Astrocyte (in vitro differentiated cells and primary cell): ENCODE data around the gene HEATR9. TPM values are rescaled to one million over a fixed set of nuclear protein-coding genes. Genes with fewer than 3 reads are reported as not detected.

ENCODE experiments used
- DNase-seq: peaks from one replicate; pipeline ENCODE4 v3.0.0-alpha.2; 2010; ENCODE audit warnings: low read depth
- FAIRE-seq: peaks from 2 replicates; lab custom pipeline; 2011; peaks lifted over from hg19 to GRCh38; lab: Jason Lieb, UNC
- H2AFZ ChIP-seq: 2 replicates; pipeline ENCODE4 v1.6.0; 2012; ENCODE audit warnings: low read depth, low read length, inconsistent platforms
- H3K27ac ChIP-seq: 2 replicates; pipeline ENCODE4 v1.5.1; 2011; ENCODE audit warnings: low read depth, low read length, inconsistent platforms
- H3K27me3 ChIP-seq: 2 replicates; pipeline ENCODE4 v1.6.0; 2011; ENCODE audit warnings: low read length, inconsistent platforms; ENCODE audit not compliant: insufficient read depth
- H3K36me3 ChIP-seq: 2 replicates; pipeline ENCODE4 v1.5.1; 2011; ENCODE audit warnings: low read length, inconsistent platforms; ENCODE audit not compliant: insufficient read depth
- H3K4me1 ChIP-seq: 2 replicates; pipeline ENCODE4 v1.5.1; 2011; ENCODE audit warnings: low read length, inconsistent platforms; ENCODE audit not compliant: insufficient read depth
- H3K4me2 ChIP-seq: 2 replicates; pipeline ENCODE4 v1.6.0; 2012; ENCODE audit warnings: low read length, inconsistent platforms
- H3K4me3 ChIP-seq: 2 replicates; pipeline ENCODE4 v1.5.1; 2011; ENCODE audit warnings: low read depth, mild to moderate bottlenecking, low read length, inconsistent platforms; ENCODE audit not compliant: insufficient read depth
- H3K79me2 ChIP-seq: 2 replicates; pipeline ENCODE4 v1.6.0; 2012; ENCODE audit warnings: mild to moderate bottlenecking, low read length, inconsistent platforms; ENCODE audit not compliant: insufficient read depth
- H3K9ac ChIP-seq: 2 replicates; pipeline ENCODE4 v1.6.0; 2012; ENCODE audit warnings: mild to moderate bottlenecking, low read length, inconsistent platforms
- H3K9me3 ChIP-seq: 2 replicates; pipeline ENCODE4 v1.5.1; 2012; ENCODE audit warnings: low read depth, mild to moderate bottlenecking, low read length, inconsistent platforms; ENCODE audit not compliant: insufficient read depth
- H4K20me1 ChIP-seq: 2 replicates; pipeline ENCODE4 v1.6.0; 2012; ENCODE audit warnings: low read length, inconsistent platforms; ENCODE audit not compliant: insufficient read depth
- H3K27ac Mint-ChIP-seq: one replicate; pipeline ENCODE4 v1.8.0; 2021; ENCODE audit warnings: mild to moderate bottlenecking, mixed read lengths; ENCODE audit not compliant: unreplicated experiment
- H3K27me3 Mint-ChIP-seq: one replicate; pipeline ENCODE4 v1.8.0; 2021; ENCODE audit warnings: low read depth, mixed read lengths; ENCODE audit not compliant: unreplicated experiment
- H3K36me3 Mint-ChIP-seq: one replicate; pipeline ENCODE4 v1.8.0; 2021; ENCODE audit warnings: low read depth, mixed read lengths; ENCODE audit not compliant: unreplicated experiment
- H3K4me1 Mint-ChIP-seq: one replicate; pipeline ENCODE4 v1.8.0; 2021; ENCODE audit warnings: low read depth, mixed read lengths; ENCODE audit not compliant: unreplicated experiment
- H3K4me3 Mint-ChIP-seq: one replicate; pipeline ENCODE4 v1.8.0; 2021; ENCODE audit warnings: mild to moderate bottlenecking, moderate library complexity, mixed read lengths; ENCODE audit not compliant: unreplicated experiment
- H3K9me3 Mint-ChIP-seq: one replicate; pipeline ENCODE4 v1.8.0; 2021; ENCODE audit warnings: mild to moderate bottlenecking, mixed read lengths; ENCODE audit not compliant: unreplicated experiment
- CTCF ChIP-seq: IDR thresholded peaks from 2 replicates; pipeline ENCODE4 v1.5.1; 2011; ENCODE audit warnings: low read depth, mild to moderate bottlenecking, inconsistent platforms, low read length, moderate library complexity; ENCODE audit not compliant: insufficient read depth
- EZH2 ChIP-seq: IDR thresholded peaks from 2 replicates; pipeline ENCODE4 v1.6.1; 2012; ENCODE audit warnings: mild to moderate bottlenecking, low read length, inconsistent platforms; ENCODE audit not compliant: insufficient read depth
- total RNA-seq: library from RNA; stranded (reverse); gene quantifications from 2 replicates; pipeline ENCODE4 v1.2.1, GENCODE V29; 2021

Gene HEATR9
- total RNA-seq, 1 donor from 2014 or later: not detected

- H3K36me3 Mint-ChIP-seq: no peaks in the 10 kb centered on the region
- Histone ChIP-seq H3K36me3 (no peaks in the 10 kb centered on the region), H2AFZ (no peak within 1 kb of the TSS), H3K27me3 (no peaks in the 10 kb centered on the region), H3K4me2 (no peak within 1 kb of the TSS), H3K4me3 (no peak within 1 kb of the TSS), H3K9ac (no peak within 1 kb of the TSS), H3K4me1 (no peaks in the 10 kb centered on the region), H3K27ac (no peak within 1 kb of the TSS), H3K9me3 (no peaks in the 10 kb centered on the region), H4K20me1 (no peaks in the 10 kb centered on the region), H3K79me2 (no peaks in the 10 kb centered on the region)
- H3K27me3 Mint-ChIP-seq: no peaks in the 10 kb centered on the region
- H3K4me3 Mint-ChIP-seq: no peak within 1 kb of the TSS
- peaks cover 12% of the 10 kb centered on the region for H3K4me1 Mint-ChIP-seq
- FAIRE-seq: no peak
- no peaks in the 10 kb centered on the region for H3K9me3 Mint-ChIP-seq
- TF ChIP-seq EZH2: no peak
- TF ChIP-seq CTCF: no peak
- H3K27ac Mint-ChIP-seq: no peak within 1 kb of the TSS
- DNase-seq: no peak
Measured at GRCh38 chr17:35879773-35880654, 11.3 kb upstream of the HEATR9 start, which contains the start of gene CCL5. Gene CCL5, minus strand, starts transcription at chr17:35880360.

- DNase-seq (no peak), FAIRE-seq (no peak)
- TF ChIP-seq EZH2 (no peak), CTCF (no peak)
- H3K27ac ChIP-seq: no peak overlapping the region
- H3K9me3 Mint-ChIP-seq: no peaks in the 10 kb centered on the region
- H3K27me3 Mint-ChIP-seq: no peaks in the 10 kb centered on the region
- no peaks in the 10 kb centered on the region for H3K36me3 Mint-ChIP-seq
- H3K9ac ChIP-seq: no peak overlapping the region
- H3K79me2 ChIP-seq: no peaks in the 10 kb centered on the region
- H4K20me1 ChIP-seq: no peaks in the 10 kb centered on the region
- H3K4me2 ChIP-seq: no peak overlapping the region
- no peaks in the 10 kb centered on the region for H3K9me3 ChIP-seq
- H3K27me3 ChIP-seq: no peaks in the 10 kb centered on the region
- no peak overlapping the region for H3K4me3 Mint-ChIP-seq
- peak overlapping the region; percentile 9 for H3K27ac Mint-ChIP-seq
- H2AFZ ChIP-seq: no peak overlapping the region
- no peaks in the 10 kb centered on the region for H3K36me3 ChIP-seq
- no peak overlapping the region for H3K4me3 ChIP-seq
- H3K4me1 Mint-ChIP-seq: peaks cover 12% of the 10 kb centered on the region
- no peaks in the 10 kb centered on the region for H3K4me1 ChIP-seq
Measured at GRCh38 chr17:35878361-35878760, 9.7 kb upstream of the HEATR9 start.
